ENCODE results near the gene TRIM69. TPM values are rescaled to one million over a fixed set of nuclear protein-coding genes. Genes with fewer than 3 reads are reported as not detected.
"Not testable (repeated sequence)": the region's sequence is repeated elsewhere in the genome, so short reads cannot be mapped to it uniquely, and the experiment has no call there.

The TRIM69 gene
- total RNA-seq, 1 experiment from 2014 or later: 9.6 TPM

DNA sequence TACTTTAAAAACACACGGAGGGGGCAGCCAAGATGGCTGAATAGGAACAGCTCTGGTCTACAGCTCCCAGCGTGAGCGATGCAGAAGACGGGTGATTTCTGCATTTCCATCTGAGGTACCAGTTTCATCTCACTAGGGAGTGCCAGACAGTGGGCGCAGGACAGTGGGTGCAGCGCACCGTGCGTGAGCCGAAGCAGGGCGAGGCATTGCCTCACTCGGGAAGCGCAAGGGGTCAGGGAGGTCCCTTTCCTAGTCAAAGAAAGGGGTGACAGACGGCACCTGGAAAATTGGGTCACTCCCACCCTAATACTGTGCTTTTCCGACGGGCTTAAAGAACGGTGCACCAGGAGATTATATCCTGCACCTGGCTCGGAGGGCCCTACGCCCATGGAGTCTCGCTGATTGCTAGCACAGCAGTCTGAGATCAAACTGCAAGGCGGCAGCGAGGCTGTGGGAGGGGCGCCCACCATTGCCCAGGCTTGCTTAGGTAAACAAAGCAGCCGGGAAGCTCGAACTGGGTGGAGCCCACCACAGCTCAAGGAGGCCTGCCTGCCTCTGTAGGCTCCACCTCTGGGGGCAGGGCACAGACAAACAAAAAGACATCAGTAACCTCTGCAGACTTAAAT lies 3.0 kb downstream of the TRIM69 start:
- not testable (repeated sequence) for DNase-seq (ENCODE audit: low spot score)

DNA sequence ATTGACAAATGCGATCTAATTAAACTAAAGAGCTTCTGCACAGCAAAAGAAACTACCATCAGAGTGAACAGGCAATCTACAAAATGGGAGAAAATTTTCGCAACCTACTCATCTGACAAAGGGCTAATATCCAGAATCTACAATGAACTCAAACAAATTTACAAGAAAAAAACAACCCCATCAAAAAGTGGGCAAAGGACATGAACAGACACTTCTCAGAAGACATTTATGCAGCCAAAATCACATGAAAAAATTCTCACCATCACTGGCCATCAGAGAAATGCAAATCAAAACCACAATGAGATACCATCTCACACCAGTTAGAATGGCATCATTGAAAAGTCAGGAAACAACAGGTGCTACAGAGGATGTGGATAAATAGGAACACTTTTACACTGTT lies 7.1 kb downstream of the TRIM69 start:
- not testable (repeated sequence) for DNase-seq (ENCODE audit: low spot score)

DNA sequence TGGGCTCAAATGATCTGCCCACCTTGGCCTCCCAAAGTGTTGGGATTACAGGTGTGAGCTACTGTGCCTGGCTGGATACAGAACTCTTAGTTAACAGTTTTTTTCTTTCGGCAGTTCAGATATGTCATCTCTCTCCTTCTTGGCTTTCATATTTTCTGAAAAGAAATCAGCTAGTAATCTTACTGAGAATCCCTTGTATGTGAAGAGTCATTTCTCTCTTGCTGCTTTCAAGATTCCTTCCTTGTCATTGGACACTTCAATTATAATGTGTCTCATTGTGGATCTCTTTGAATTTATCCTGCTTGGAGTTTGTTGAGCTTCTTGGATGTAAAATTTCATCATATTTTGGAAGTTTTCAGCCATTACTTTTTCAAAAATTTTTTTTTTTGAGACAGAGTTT lies 17.0 kb downstream of the TRIM69 start:
- DNase-seq (ENCODE audit: low spot score): no peak

DNA sequence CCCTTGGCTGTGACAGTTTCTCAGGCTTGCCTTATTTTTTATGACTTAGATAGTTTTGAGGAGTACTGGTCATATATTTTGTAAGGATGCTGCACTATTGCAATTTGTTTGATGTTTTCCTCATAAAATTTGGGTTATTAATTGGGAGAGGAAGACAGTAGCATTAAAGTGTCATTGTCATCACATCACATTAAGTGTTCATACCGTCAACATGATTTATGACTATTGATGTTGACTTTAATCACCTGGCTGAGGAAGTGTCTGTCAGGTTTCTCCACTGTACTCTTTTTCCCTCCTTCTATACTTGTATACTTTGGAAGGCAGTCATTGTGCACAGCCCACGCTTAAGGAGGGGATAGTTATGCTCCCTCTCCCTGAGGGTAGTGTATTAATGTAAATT lies 26.9 kb downstream of the TRIM69 start:
- no peak for DNase-seq (ENCODE audit: low spot score)

DNA sequence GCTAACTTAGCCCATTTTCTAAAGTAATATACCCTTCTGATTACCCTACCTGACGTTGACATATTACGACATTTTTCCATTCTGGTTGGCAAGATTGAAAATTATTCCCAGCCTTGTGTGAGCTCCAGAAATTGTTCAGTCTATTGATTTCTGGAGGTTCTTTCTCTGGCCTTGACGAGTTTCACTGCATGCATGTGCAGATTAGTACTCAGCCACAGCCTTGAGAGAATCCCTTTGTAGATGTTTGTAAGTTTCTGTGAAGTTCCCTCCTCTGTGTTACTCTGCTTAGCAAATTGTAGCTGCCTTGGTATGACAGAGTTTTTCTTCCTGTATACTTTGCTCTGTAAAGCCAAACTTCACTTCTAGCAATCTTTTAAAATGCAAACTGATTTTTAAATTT lies 27.5 kb downstream of the TRIM69 start:
- DNase-seq (ENCODE audit: low spot score): no peak

DNA sequence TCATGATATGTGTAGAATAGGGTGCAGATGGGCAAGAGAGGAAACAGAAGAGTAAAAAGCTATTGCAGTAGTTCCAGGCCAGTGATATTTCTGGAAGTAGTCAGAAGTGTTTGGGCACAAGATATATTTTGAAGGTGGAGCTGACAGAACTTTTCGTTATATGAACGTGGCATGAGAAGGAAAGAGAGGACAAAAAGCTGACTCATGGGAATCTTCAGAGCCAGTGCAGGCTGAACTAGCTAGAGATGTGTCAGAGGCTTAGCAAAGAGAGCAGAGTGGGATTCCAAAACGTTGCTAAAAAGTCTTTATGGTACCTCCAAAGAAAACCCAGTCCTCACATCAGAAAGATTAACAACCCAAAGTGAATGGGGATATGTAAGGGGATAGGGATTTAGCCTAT lies 28.7 kb downstream of the TRIM69 start:
- DNase-seq (ENCODE audit: low spot score): no peak

DNA sequence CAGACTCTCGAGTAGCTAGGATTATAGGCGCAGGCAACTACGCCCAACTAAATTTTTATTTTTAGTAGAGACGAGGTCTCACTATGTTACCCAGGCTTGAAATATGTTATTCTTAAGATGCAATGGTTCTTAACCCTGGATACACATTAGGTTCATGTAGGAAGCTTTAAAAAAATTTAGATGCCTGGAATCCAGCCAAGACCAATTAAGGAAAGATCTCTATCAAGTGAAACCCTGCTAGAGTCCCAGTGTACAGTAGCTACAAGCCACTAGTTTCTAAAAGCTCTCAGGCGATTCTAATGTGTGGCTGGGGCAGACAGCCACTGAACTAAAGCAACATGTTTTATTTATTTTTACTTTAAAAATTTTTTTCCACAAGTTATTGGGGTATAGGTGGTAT lies 33.2 kb downstream of the TRIM69 start:
- DNase-seq (ENCODE audit: low spot score): no peak

DNA sequence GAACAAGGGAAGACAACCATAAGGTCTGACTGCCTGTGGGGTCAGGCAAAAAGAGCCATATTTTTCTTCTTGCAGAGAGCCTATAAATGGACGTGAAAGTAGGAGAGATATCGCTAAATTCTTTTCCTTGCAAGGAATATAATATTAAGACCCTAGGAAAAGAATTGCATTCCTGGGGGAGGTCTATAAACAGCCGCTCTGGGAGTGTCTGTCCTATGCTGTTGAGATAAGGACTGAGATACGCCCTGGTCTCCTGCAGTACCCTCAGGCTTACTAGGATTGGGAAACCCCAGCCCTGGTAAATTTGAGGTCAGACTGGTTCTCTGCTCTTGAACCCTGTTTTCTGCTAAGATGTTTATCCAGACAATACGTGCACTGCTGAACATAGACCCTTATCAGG lies 34.4 kb downstream of the TRIM69 start:
- DNase-seq (ENCODE audit: low spot score): not testable (repeated sequence)

DNA sequence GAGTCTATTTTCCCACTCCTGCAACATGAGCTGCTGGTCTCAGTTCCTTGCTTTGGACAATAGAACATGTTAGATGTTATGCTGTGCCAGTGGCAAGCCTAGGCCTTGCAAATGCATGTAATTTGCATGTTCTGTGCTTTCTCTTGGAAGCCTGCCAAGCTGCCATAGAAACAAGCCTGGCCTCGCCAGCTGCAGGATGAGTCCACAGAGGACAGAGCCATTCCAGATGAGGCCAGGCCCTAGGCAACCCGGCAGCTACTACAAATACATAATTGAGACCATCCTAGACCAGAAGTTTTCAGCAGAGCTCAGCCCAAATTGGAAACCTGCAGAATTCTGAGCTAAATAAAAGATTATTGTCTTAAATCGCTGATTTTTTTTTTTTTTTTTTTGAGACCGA lies 39.6 kb downstream of the TRIM69 start:
- DNase-seq (ENCODE audit: low spot score): peak; percentile 16

DNA sequence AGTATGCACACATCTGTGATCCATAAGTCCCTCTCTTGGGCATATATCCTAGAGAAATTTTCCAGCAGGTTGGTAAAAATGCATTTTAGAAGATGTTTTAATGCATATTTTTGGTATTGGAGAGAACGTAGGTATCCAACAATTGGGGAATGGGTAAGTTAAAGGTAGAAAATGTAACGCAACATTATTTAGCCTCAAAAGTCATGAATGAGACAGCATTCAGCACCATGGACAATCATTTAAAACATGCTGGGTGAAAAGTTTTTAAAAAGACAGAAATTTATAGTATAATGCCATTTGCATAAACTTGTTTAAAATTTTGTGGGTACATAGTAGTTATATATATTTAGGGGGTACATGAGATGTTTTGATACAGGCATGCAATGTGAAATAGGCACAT lies 43.4 kb downstream of the TRIM69 start:
- no peak for DNase-seq (ENCODE audit: low spot score)

DNA sequence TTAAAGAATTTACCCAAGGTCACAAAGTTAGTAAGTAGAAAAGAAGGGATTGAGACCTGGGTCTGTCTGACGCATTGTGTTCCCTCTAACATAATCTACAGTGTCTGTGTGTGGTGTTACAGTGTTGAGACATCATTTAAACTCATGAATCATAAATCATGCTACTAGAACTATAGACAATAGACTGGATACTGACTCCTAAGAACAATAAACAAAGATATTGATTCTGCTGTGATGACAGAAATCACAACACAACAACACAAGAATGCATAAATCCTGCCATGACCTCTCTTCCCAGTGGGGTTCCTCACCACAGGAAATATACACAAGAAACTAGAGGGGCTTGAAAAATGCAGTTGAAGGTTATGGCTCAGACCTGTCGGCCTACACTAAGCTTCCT lies 44.3 kb downstream of the TRIM69 start:
- no peak for DNase-seq (ENCODE audit: low spot score)

DNA sequence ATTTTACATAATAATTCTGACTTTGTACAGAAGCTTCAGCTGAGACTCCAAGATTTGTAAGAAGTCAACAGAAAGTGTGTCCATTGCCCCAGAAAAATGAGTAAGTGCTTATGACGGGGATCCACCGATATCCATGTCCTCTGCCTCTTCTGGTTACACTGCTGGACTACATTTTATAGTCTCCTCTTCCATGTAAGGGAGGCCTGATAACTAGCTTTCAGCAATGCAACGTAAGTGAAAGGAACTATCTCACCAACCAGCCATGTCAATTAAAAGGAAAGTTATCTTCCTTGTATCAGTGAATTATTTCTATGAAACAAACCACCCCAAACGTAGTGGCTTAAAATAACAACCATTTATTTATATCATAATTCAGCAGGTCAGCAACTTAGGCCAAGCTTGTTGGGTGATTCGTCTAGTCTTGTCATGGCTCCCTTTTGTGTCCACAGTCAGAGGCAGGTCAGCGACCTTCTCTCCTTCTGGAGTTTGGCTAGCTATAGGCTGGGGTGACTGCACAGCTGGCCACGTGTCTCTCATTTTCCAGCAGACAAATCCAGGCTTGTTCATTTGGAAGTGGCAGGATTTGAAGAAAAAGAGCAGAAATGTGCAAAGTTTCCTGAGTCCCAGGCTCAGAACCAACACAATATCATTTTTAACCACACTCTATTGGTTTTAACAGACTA lies 44.9 kb downstream of the TRIM69 start:
- no peak for DNase-seq (ENCODE audit: low spot score)

DNA sequence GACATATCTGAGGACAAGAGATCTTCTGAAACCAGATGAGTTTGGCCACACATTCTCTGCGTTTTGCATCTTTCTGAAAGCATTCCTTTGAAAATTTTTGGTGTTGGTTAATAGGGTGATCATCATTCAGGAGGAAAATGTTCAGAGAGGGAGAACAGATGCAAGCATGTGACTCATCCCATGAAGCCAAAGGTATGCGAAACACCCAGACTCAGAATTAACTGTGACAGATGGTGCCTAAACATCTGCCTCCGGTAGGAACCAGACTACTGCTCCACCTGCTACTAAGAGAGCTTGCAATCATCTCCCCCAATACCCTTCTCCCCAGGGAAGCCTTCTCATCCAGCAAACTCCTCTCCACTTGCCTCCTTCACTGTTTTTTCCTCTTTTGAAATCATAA lies 46.2 kb downstream of the TRIM69 start:
- DNase-seq (ENCODE audit: low spot score): no peak

DNA sequence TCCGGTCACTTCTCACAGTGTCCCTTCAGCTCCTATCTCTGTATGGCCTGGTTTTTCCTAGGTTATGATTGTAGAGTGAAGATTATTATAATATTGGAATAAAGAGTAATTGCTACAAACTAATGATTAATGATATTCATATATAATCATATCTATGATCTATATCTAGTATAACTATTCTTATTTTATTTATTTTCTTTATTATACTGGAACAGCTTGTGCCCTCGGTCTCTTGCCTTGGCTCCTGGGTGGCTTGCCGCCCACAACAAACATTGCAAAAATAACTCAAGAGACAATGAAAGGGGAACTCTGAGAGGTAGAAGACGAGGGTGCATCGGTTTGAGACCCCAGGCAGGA lies 48.6 kb downstream of the TRIM69 start:
- DNase-seq (ENCODE audit: low spot score): not testable (repeated sequence)

DNA sequence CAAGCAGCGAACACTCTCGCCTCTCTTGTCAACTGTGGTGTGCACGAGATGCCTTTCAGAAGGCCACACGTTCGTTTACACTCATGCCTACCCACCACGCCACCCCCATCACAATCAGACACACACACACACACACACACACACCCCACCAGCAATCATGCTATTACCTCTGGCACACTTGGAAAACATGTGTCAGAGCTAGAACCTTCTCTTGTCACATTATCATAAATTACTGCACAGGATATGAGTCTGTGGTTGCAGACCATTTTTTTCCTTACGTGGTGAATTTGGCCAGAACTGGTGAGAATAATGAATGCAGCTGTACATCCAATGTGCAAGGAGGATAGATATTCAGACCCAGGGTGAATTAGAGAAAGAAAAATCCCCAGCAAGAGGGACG lies 52.4 kb downstream of the TRIM69 start:
- DNase-seq (ENCODE audit: low spot score): no peak

DNA sequence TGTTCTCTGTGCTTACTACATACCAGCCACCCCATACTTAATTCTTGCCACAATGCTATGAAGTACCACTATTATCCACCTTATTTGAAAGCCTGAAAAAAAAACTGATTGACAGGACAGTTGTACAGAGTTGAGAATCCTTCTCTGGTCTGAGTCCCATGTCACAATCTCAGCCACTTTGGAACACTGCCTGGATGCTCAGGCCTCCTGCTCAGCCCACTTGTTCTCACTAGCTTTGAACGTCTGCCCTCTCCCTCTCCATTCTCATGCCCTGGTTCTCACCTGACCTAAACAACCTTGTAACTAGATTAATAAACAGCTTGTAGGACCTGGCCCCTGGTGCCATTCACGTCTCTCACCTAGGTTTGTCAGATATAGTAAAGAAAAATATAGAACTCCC lies 53.9 kb downstream of the TRIM69 start:
- DNase-seq (ENCODE audit: low spot score): no peak

DNA sequence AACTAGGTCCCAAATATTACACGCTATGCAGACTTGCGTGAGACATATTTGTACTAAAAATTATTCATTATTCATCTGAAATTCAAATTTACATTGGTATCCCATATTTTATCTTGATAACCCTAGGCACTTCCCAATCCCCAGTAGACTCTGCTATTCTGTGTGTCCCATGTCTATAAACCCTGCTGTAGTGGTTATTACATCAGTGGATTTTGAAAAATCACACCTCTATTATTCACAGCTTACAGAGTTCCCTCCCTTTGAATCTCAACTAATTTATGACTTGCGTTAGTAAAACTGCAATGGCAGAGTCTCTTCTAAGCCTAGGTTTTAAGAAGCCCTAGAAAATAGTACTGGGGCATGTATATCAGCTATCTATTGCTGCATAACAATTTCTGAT lies 54.3 kb downstream of the TRIM69 start:
- no peak for DNase-seq (ENCODE audit: low spot score)

DNA sequence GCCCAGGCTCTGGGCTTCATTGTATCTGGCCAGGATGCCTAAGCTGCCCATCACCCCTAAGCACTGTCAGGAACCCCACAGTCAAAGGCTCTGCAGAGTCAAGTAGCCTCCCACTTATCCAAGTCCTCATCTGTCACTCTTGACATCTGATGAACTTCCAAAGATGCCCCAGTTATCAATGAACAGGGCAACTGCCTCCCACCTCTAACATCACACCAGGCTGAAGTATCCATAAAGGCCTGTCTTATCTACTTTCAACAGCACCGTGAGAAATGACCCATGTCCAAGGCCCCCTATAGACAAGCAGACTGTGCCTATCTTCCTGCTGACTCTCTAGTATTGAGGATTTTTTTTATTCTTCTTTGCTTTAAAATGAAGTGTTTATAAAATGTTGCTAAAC lies 56.4 kb downstream of the TRIM69 start:
- no peak for DNase-seq (ENCODE audit: low spot score)

DNA sequence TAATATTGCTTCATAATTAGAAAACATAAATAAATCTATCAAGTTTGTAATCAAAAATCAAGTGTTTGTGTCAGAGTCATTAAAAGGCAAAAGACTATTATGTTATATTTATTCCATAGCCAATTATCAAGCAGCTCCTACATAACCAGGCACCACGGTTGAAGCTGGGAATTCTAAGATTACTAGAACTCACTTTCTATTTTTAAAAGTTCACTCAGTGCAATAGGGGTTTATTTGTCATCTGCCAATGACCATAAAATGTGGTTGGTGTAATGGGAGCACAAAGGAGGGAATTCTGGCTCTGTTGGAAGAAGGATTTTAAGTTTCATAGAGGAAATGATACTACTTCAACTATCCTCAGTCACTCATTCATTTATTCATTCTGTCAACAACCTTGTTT lies 57.7 kb downstream of the TRIM69 start:
- DNase-seq (ENCODE audit: low spot score): no peak

DNA sequence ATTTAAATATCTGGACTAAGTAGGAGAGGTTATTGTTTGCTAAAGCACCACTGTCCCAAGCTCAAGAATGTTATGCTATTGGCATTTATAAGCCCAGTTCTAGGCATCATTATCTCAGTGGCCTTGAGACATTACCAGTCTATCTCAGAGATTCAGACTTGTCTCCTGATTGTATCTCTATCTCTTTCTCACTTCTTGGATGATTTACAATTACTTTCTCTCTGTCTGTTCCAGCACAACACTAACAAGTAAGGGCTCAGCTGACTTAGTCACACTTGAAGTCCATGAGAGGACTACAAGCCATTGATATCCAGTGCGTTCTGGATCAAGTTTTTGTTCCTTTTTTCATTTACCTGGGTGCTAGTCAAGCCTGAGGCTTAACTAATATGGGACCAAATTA lies 60.2 kb downstream of the TRIM69 start:
- no peak for DNase-seq (ENCODE audit: low spot score)

DNA sequence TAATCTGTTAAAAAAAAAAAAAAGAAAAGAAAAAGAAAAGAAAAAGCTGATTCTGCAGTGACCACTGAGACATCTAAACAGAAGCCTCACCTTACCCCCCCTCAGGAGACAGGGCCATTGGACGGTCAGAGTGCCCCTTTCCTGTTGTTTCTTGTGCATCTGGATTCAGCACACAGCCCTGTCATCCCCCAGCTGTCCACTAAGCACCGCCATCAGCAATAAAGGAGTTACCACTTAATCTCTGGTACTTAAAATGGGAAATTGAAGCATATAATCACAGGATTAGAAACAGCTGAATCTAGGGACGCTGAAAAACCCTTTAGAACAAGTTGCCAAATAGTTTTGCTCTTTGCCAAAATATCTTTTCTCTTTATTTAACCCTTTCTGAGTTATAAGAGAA lies 62.5 kb downstream of the TRIM69 start:
- peak; percentile 40 for DNase-seq (ENCODE audit: low spot score)

DNA sequence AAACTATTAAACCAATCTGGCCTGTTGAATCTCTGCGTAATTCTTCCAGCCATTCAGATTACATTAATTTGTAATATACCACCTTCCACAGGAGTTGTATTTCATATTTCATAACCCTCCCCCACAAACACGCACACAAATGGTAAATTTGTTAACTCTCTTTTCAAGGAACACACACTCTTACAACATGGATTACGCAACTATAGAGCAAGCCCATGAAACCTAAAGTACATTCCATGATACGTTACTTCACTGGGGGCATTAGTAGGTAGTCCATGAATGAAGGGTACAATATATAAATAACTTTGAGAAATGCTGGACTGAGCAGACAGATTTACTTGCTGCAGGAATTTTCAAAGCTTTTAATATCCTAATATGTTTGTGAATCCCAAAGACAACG lies 65.0 kb downstream of the TRIM69 start:
- no peak for DNase-seq (ENCODE audit: low spot score)

DNA sequence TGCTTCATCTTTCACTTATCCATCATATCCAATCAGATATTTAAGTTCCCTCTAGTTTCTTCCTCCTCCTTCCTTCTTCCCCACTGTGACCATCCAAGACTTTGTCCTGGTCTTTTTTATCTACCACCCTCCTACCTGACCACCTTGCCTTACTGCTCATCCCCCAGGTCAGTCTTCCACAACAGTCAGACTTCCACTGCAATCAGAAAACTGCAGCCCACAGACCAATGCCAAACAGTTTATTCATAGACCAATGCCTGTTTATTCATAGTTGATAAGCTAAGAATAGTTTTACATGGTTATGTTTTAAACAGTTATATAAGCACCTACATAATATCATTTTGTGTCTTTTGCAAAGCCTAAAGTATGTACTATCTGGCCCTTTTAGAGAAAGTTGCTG lies 65.5 kb downstream of the TRIM69 start:
- DNase-seq (ENCODE audit: low spot score): no peak

DNA sequence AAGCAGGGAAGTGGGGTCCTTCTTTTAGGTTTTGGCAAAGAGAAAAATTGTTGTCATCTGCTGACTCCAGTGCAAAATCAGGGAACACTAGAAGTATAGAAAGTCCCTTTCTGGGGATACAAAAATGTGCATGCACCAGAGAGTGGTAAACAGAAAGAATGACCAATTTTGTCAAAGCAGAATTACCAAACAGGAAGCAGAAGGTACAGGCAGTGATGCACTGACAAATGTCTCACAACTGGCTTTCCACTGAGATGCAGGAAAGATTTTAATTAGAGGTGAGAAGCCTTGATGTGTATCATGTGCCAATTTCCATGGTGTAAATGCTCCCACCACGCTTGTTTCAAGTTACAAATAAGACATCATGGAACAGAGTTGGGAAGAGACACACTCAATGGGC lies 66.0 kb downstream of the TRIM69 start:
- no peak for DNase-seq (ENCODE audit: low spot score)

Measured in HT-29 (cell line).